Hematopoietic multipotent progenitor cell treated with erythropoietin and hydrocortisone succinate and interleukin-3 and kit ligand, for 17 days (in vitro differentiated cells): ENCODE results near the gene TNIK.

Experiments used
- DNase-seq: peaks from one replicate; pipeline ENCODE4 v3.0.0-alpha.2; 2015; ENCODE audit warnings: low spot score

TNIK gene

DNA sequence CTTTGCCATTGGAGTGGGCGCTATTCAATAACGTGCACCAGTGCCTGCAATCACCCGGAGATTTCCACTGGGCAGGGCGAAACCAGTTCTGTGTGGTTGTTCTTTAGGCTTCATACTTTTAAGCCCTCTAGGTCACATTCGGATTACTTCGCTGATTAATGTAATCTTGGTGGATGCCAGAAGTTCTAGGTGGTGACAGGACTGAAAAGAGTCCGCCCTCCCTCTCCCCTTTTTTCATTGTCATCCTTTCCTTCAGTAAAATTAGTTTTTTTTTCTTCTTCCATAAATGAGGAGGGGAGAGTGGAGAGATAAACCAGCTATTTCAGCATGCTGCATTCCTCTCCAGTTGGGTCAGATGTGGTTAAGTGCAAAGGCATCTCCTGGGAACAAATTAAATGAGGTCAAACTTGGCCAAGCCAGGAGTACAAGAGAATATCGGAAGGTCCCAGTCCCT lies 431.4 kb downstream of the TNIK start:
- no peak for DNase-seq

DNA sequence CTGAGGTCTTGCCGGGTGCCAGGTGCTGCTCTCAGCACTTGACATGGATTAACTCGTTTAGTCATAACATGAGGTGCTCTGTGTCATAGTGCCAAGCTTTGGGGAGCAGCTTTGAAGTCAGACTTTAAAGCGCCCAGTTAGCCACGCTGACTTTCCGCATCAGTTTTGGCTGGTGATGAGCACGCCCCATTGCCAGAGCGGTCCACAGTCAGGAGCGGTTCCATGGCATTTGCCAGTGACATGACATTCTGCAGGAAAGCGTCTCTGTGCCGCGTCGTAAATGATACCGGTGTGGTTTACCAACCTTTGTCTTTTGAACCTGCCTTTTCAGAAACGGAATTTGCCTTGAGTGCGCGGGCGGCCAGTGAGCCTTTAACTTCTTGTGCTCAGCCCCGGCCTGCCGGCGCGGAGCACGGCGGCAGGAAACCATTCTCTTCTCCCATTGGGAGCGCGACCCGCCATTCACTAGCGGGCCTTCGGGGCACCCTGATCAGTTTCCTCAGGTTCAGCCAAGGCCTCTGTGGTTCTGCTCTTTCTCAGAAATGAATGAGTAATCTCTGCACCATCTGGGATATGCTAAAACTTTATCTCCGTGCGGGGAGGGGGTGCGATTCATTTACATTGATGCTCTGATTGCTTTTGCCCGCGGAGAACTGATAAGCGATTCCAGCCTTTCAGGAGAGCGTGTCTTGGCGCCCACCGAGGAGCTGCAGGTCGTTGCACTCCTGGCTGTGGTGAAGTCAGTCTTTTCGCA lies 432.0 kb downstream of the TNIK start:
- no peak for DNase-seq

DNA sequence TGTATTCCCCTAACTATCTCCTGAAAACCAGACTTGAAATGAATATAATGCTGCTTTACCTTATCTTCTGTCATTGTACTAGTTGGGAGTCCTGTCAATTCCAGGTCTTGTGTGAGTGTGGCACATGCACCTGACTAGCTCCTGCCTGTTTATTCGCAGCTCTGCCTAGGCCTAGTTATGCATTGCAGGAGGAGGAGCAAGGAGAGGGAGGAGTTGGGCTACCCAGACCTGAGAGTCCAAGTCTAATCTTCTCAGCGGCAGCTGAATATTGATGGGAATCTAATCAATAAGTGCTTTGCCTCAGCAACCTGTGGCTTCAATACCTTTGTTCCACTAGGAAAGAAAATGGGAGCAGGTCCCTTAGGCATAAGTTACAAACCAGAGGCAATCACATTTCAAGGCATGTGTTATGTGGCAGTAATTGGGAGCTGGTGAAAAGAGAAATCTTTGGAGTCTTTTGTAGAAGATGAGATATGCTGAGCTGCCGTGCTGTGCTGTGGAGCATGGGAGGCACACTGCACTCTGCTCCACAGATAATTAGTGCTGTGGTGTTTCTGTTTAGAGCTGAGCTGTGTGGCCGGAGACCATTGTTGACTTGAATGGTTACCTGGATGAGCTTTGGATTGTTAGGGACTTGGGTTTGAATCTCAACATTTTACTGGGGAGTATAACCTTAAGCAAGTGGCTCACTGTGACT lies 433.5 kb downstream of the TNIK start, which contains the start of gene SLC2A2:
SLC2A2 (minus strand) TSS at position 124 of the 697 bp plus-strand sequence; CDS start at position 74, 50 bp downstream.
- DNase-seq = no peak

DNA sequence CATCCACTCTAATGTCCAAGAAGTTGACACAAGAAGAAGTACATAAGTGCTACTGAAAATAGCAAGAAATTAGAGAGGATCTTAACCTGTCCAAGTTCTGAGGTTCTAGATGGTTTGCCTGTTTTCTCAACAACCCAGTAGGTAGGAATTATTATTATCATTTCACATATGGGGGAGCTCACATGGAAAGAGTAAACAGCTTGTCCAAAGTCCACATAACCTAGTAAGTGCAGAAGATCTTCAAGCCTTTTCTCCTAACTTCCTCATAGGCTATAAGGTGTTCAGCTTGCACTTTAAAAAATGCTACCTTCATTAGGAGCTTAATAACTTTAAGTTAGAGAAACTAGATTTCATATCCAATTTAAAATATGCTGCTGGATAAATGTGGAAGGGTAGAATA lies 436.6 kb downstream of the TNIK start:
- DNase-seq = no peak

DNA sequence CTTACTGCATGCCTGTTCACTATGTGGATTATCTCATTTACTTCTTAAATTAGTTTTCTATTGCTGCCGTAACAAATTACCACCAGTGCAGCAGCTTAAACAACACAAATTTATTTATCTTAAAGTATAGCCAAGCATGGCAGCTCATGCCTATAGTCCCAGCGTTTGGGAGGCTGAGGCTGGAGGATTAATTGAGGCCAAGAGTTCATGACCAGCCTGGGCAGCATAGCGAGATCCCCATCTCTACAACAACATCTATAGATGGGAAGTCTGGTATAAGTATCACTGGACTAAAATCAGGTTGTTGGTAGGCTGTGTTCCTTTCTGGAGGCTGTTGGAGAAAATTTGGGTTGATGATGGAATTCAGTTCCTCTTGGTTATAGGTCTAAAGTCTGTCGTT lies 438.8 kb downstream of the TNIK start:
- no peak for DNase-seq

DNA sequence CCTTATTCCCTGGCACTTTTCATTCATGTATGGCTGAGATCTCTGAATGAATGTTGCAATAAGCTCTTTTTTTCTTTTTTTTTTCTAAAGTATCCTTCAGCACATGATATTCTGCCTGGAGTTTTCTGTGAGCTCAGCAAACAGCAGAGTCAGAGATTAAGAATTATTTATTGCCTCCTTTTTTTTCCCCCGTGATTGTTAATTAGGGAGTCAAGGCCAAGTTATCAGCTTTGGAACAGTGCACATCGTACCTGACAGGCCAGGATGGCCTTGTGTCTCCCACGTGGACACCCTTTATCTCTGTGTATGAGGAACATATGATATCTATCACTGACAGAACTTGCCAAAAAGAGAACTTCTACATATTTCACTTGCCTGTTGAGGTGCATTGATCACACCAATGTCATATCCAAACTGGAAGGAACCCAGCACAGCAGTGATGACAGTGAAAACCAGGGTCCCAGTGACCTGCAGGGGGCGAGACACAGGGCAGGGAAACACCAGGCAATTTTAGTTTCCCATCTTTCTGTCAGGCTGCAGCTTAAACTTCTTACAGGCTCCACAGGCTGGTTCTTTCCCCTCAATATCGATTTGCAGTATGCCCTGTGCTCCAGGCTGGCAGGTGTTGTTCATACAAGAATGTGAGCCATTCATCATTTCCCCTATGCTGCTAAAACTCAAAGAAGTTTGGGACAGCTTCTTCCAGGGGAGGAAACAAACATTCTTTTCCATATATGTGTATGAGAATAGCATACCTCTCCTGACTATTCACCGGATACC lies 441.9 kb downstream of the TNIK start:
- no peak for DNase-seq

DNA sequence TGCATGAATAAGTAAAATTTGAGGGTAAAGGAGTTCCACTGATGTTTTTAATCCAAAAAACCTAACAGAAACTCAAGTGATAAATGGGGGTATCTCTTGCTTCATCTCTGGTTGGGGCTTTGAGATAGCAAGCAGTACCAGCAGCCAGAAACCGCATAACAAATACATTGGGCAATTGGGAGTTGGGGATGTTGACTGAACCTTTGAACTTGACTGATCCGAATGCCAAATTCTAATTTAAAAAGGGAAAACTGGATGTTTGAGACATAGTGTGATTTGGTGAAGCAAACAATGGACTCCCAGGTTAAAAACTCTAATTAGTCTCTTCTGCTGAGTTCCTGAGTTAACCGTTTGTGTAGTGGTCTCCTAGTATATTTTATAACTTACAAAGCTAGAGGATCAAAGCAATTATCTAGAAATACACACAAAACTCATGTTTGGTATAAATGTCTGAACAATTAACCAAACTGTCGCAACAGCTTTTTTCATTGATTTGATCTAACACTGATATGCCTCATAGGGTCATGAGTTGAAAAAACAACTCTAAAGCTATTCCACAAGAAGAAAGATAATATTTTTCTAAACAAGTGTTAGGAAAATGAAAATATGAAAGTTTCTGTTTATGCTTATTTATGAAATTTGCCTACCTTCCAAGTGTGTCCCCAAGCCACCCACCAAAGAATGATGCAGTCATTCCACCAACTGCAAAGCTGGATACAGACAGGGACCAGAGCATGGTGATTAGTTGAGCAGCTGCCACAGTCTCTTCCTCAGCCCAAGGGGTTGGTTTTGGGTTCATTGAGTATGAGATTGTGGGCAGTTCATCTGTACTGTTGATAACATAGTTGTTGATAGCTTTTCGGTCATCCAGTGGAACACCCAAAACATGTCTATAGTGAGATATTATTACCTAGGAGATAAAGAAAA lies 446.1 kb downstream of the TNIK start:
- no peak for DNase-seq

DNA sequence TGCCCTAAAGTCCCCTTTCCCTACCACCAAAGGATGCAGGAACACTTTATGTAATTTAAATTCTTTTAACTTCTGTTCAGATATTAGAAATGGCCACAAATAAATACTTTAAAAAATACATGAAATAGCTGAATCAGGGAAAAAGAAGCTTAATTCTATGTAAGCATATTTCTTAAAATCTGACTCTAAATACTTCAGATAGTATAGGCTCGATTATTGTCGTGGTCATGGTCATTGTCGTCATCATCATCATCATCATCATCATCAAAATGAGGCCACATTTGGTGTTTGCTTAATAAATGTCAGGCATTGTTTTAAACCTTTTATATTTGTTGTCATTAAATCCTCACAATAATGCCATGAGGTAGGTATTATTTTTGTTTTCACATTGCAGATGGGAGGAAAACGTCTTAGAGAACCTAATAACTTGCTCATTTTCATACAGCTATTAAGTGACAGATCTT lies 448.3 kb downstream of the TNIK start:
- DNase-seq = no peak
